Fibroblast of upper back skin (primary cell): Measurements from ENCODE around the gene VWA5B2.

Experiments
- DNase-seq: peaks from one replicate; pipeline ENCODE4 v3.0.0-alpha.2; 2013

The VWA5B2 gene

DNA sequence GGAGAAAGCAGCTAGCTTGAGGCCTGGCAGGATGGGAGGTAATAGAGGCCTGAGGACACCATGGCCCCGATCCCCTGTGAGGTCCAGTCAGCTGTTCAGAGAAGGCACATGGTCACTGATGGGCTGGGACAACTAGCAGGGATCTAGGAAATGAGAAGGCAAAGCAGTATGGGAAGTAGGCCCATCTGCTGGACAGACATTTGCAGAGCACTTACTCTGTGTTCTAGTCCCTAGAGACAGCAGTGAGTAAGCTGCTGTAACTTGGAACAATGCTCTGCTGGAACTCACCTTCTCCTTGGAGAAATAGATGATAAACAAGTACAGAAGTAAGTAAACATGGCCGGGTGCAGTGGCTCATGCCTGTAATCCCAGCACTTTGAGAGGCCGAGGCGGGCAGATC, 53.6 kb downstream of the VWA5B2 start:
- no peak for DNase-seq

DNA sequence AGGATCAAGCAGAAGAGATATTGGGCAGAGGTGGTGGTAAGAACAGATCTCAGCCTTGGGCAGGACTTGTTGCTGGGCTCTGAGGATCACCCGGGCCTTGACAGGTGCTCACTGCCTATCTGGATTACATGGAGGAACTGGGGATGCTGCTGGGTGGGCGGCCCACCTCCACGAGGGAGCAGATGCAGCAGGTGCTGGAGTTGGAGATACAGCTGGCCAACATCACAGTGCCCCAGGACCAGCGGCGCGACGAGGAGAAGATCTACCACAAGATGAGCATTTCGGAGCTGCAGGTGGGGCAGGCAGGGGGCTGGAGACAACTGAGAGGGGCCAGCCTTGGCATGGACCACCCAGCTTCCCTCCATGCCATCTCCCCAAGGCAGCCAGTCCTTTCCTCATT, 54.3 kb downstream of the VWA5B2 start:
- no peak for DNase-seq

DNA sequence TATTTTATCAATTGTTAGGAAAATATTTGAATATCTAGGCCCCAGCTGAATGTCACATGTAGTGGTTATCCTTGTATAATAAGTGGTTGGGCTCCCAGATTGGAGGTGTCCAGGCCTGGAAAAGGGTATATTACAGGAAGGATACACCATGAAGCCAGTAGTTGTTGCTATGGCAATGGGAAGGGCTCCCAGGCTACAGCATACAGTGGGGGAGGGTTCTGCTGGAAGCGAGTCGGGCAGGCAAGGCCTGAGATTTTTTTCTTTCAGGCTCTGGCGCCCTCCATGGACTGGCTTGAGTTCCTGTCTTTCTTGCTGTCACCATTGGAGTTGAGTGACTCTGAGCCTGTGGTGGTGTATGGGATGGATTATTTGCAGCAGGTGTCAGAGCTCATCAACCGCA, 55.3 kb downstream of the VWA5B2 start:
- peak; percentile 79 for DNase-seq

DNA sequence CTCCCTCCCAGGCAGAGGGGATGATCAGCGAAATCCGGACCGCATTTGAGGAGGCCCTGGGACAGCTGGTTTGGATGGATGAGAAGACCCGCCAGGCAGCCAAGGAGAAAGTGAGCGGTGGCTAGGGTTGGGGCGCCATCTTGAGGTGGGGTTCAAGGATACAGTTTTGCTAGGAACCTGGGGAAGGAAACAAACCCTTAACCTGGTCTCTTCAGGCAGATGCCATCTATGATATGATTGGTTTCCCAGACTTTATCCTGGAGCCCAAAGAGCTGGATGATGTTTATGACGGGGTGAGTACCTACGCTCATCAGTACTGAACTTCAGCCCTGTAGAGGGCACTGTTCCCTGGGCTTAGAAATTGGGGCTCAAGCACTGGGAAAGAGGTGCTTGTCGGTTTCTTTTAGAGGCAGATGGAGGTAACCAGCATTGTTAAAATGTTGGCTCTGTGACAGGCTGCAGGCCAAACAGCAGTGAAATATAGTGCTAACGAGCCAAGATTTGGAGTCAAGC, 60.1 kb downstream of the VWA5B2 start:
- DNase-seq, result peak; percentile 49

DNA sequence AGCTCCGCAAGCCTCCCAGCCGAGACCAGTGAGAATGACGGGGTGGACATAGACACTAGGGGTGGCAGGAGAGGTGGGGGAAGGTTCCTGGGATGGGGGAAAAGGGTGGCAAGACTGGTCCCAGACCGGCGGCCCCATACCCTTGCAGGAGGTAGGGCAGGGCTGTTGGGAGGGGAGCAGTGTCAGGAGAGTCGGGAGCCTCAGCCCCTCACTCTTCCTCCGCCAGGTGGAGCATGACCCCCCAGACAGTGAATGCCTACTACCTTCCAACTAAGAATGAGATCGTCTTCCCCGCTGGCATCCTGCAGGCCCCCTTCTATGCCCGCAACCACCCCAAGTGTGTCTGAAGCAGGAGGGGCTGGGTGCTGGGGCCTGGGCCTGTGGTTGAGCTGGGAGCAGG, 60.9 kb downstream of the VWA5B2 start:
- DNase-seq, result no peak

DNA sequence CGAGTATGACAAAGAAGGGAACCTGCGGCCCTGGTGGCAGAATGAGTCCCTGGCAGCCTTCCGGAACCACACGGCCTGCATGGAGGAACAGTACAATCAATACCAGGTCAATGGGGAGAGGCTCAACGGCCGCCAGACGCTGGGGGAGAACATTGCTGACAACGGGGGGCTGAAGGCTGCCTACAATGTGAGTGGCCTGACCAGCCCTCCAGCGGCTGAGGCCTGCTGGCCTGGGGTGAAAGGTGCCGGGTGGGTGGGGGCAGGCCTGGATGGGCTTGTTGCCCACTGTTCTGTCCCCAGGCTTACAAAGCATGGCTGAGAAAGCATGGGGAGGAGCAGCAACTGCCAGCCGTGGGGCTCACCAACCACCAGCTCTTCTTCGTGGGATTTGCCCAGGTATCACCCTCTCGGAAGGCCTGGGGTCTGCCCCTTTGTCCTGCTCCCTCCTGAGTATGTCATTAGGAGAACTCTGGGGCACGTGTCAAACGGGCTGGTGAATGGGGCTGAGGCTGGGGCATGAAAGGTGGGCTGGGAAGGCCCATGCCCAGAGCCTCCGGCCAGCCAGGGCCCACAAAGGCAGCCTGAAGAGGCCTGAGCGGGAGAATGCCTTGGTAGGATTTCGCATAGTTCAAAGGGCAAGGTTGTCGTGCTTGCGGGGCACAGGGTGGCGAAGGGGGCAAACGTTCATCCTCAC, 61.8 kb downstream of the VWA5B2 start:
- no peak for DNase-seq
